OCI-LY7 (cell line): ENCODE measurements around the gene AGAP3. TPM values are rescaled to one million over a fixed set of nuclear protein-coding genes. Genes with fewer than 3 reads are reported as not detected.

Experiments
- BruUV-seq: library from RNA; stranded (reverse); fragments of 400-500 nt; replicated peaks from 2 replicates; lab custom pipeline; 2021; lab: Mats Ljungman, UMichigan
- CTCF ChIA-PET: fragments of 300-600 bp; sonication (Branson Sonifier 250); formaldehyde crosslinking; loops from one replicate; lab custom pipeline; 2022; ENCODE audit warnings: antibody characterized with exemption; ENCODE audit not compliant: unreplicated experiment; lab: Charles Lee
- POLR2A ChIA-PET: fragments of 300-600 bp; sonication (Branson Sonifier 250); formaldehyde crosslinking; loops from one replicate; lab custom pipeline; 2022; ENCODE audit warnings: antibody characterized with exemption; lab: Charles Lee
- DNase-seq: peaks from one replicate; pipeline ENCODE4 v3.0.0-alpha.2; 2015; ENCODE audit warnings: low spot score
- H2AFZ ChIP-seq: fragments of 200-600 bp; sonication (generic), shearing (Covaris generic); 2 replicates; pipeline ENCODE4 v1.6.1; 2014; ENCODE audit warnings: mild to moderate bottlenecking, antibody characterized with exemption, low read length, moderate library complexity
- H3K27ac ChIP-seq: fragments of 200-600 bp; sonication (generic); 2 replicates; pipeline ENCODE4 v1.5.1; 2014; ENCODE audit warnings: mixed run types, low read depth, mild to moderate bottlenecking, moderate library complexity, low read length, inconsistent platforms; ENCODE audit not compliant: poor library complexity, severe bottlenecking
- H3K36me3 ChIP-seq: fragments of 200-600 bp; sonication (generic); 2 replicates; pipeline ENCODE4 v1.6.1; 2014; ENCODE audit warnings: mild to moderate bottlenecking, antibody characterized with exemption, low read length, moderate library complexity, mixed read lengths; ENCODE audit not compliant: insufficient read depth
- H3K4me1 ChIP-seq: fragments of 200-600 bp; sonication (generic); 2 replicates; pipeline ENCODE4 v1.5.1; 2014; ENCODE audit warnings: mild to moderate bottlenecking, low read length; ENCODE audit not compliant: insufficient read depth, poor library complexity, severe bottlenecking
- H3K4me2 ChIP-seq: fragments of 200-600 bp; sonication (generic); 2 replicates; pipeline ENCODE4 v1.6.1; 2014; ENCODE audit warnings: mild to moderate bottlenecking, low read length
- H3K4me3 ChIP-seq: fragments of 200-600 bp; sonication (generic); 2 replicates; pipeline ENCODE4 v1.5.1; 2014; ENCODE audit warnings: mild to moderate bottlenecking, low read depth, low read length; ENCODE audit not compliant: poor library complexity, severe bottlenecking
- H3K79me2 ChIP-seq: fragments of 200-600 bp; sonication (generic); 2 replicates; pipeline ENCODE4 v1.6.1; 2016; ENCODE audit warnings: low read depth, mild to moderate bottlenecking, low read length, moderate library complexity, mixed read lengths; ENCODE audit not compliant: insufficient read depth
- H3K9me2 ChIP-seq: fragments of 200-600 bp; sonication (generic); 2 replicates; pipeline ENCODE4 v1.6.1; 2016; ENCODE audit warnings: mild to moderate bottlenecking, low read length, mixed read lengths; ENCODE audit not compliant: insufficient read depth
- H3K9me3 ChIP-seq: fragments of 200-600 bp; sonication (generic); 2 replicates; pipeline ENCODE4 v1.6.1; 2014; ENCODE audit warnings: mild to moderate bottlenecking, mixed run types, low read length, mixed read lengths
- H4K20me1 ChIP-seq: fragments of 200-600 bp; sonication (generic); 2 replicates; pipeline ENCODE4 v1.6.1; 2014; ENCODE audit warnings: mild to moderate bottlenecking, antibody characterized with exemption, low read length, moderate library complexity, mixed read lengths; ENCODE audit not compliant: insufficient read depth
- CTCF ChIP-seq: fragments of 200-600 bp; sonication (generic); conservative IDR thresholded peaks from 2 replicates; pipeline ENCODE4 v1.5.1; 2014; ENCODE audit warnings: mild to moderate bottlenecking, antibody characterized with exemption, low read length, moderate library complexity, mixed read lengths
- EZH2phosphoT487 ChIP-seq: fragments of 200-600 bp; sonication (generic); IDR thresholded peaks from 2 replicates; pipeline ENCODE4 v1.6.1; 2018; ENCODE audit warnings: low read depth, borderline replicate concordance, mild to moderate bottlenecking, mixed run types, antibody characterized with exemption, low read length, moderate library complexity, mixed read lengths
- intact Hi-C: fragments of 100-400 bp; cut with micrococcal nuclease; formaldehyde crosslinking; loops from one replicate; pipeline ENCODE4 v1.10.0; 2022; ENCODE audit not compliant: unreplicated experiment
- total RNA-seq, 2 experiments: library from RNA; depleted of rRNA in 1 of 2; stranded (reverse); fragments of >200 nt in 1 of 2; shearing (Covaris generic) in 1 of 2; gene quantifications; 2 replicates each; pipeline ENCODE4 v1.2.3, GENCODE V29; 2014 to 2022

AGAP3 gene
- total RNA-seq, 2 experiments from 2014 or later, result 4.8 to 30.9 TPM

GRCh38 chr7:151083824-151084160 lies 2.5 kb upstream of the AGAP3 start:
- no peak for DNase-seq
- H3K36me3 ChIP-seq, result peaks cover 12% of the 10 kb centered on the region; the same call in 1 of the 2 replicates
- H3K9me2 ChIP-seq, result no peaks in the 10 kb centered on the region
- TF ChIP-seq EZH2phosphoT487, result no peak
- TF ChIP-seq CTCF, result no peak
- peaks cover 50% of the 10 kb centered on the region for H3K4me1 ChIP-seq
- CTCF ChIA-PET, result no interaction called here
- no peak overlapping the region for H3K27ac ChIP-seq
- no peaks in the 10 kb centered on the region for H3K9me3 ChIP-seq
- H3K4me3 ChIP-seq, result peak overlapping the region; percentile 91
- intact Hi-C loops, result loop anchor here (5.0 to 10.0 kb wide), 3 partner anchors 109 to 189 kb away; partner anchors contain the start of genes ABCF2 and KCNH2
- BruUV-seq, result no TSS peak
- H4K20me1 ChIP-seq, result no peaks in the 10 kb centered on the region
- H2AFZ ChIP-seq, result peak overlapping the region; percentile 66
- peak overlapping the region; percentile 100 for H3K4me2 ChIP-seq
- POLR2A ChIA-PET, result interaction anchor here (1.2 kb wide), 1 partner anchor 25 kb away, joined by 3 read pairs; the partner anchor contains the start of gene SLC4A2
- H3K79me2 ChIP-seq, result peaks cover 28% of the 10 kb centered on the region

GRCh38 chr7:151085329-151085690 lies 965 bp upstream of the AGAP3 start:
- Histone ChIP-seq H3K4me1 (peaks cover 39% of the 10 kb centered on the region), H3K79me2 (peaks cover 13% of the 10 kb centered on the region), H3K9me2 (no peaks in the 10 kb centered on the region), H2AFZ (peak overlapping the region; percentile 82; the same call in 1 of the 2 replicates), H3K9me3 (no peaks in the 10 kb centered on the region), H3K27ac (no peak overlapping the region), H3K4me3 (peak overlapping the region; percentile 69), H3K36me3 (no peaks in the 10 kb centered on the region), H4K20me1 (no peaks in the 10 kb centered on the region; the same call in 1 of the 2 replicates), H3K4me2 (peak overlapping the region; percentile 97)
- no peak for DNase-seq
- POLR2A ChIA-PET, result interaction anchor here (0.6 to 1.3 kb wide), 7 partner anchors 9 to 208 kb away, joined by 3 to 8 read pairs (median 3); partner anchors contain the start of gene CDK5
- TF ChIP-seq CTCF (no peak), EZH2phosphoT487 (no peak)
- BruUV-seq, result no TSS peak
- intact Hi-C loops, result loop anchor here (10.0 kb wide), 2 partner anchors 111 to 191 kb away; partner anchors contain the start of gene KCNH2
- CTCF ChIA-PET, result interaction anchor here (0.6 kb wide), 2 partner anchors 26 to 28 kb away, joined by 4 read pairs; partner anchors contain the start of gene CDK5

- intact Hi-C loops, result loop anchor here (2.0 to 10.0 kb wide), 3 partner anchors 24 to 192 kb away; partner anchors contain the start of gene KCNH2
- Histone ChIP-seq H3K4me2 (peak overlapping the region; percentile 63), H3K9me3 (no peaks in the 10 kb centered on the region), H3K4me1 (peaks cover 29% of the 10 kb centered on the region), H3K4me3 (peak overlapping the region; percentile 48), H3K79me2 (peaks cover 12% of the 10 kb centered on the region), H3K36me3 (no peaks in the 10 kb centered on the region), H3K27ac (no peak overlapping the region), H4K20me1 (no peaks in the 10 kb centered on the region; the same call in 1 of the 2 replicates), H3K9me2 (no peaks in the 10 kb centered on the region), H2AFZ (no peak overlapping the region)
- TF ChIP-seq EZH2phosphoT487, result peak; percentile 98; the same call in 1 of the 2 replicates
- no peak for TF ChIP-seq CTCF
- ChIA-PET POLR2A (no interaction called here), CTCF (no interaction called here)
- no peak for DNase-seq
- no TSS peak for BruUV-seq
These were observed 548 bp downstream of the AGAP3 start for GRCh38 chr7:151086802-151087244.
